K562 (cell line): ENCODE data around the gene GREB1. TPM values are rescaled to one million over a fixed set of nuclear protein-coding genes. Genes with fewer than 3 reads are reported as not detected.

Experiments
- FOS ChIP-seq: IDR thresholded peaks from 3 replicates; pipeline ENCODE4 v1.6.1; 2011; ENCODE audit not compliant: insufficient read length; ENCODE audit errors: extremely low read depth
- GATAD2B ChIP-seq: fragments of 450-650 bp; IDR thresholded peaks from 2 replicates; pipeline ENCODE4 v1.6.1; 2017; ENCODE audit warnings: mild to moderate bottlenecking, borderline replicate concordance
- HNRNPH1 ChIP-seq: fragments of 200-400 bp; formaldehyde crosslinking; optimal IDR thresholded peaks from 2 replicates; pipeline ENCODE3; 2017; ENCODE audit warnings: low read depth, mild to moderate bottlenecking, low read length, moderate library complexity
- ILF3 ChIP-seq: fragments of 450-650 bp; IDR thresholded peaks from 2 replicates; pipeline ENCODE4 v1.6.1; 2018; ENCODE audit warnings: antibody characterized with exemption, mild to moderate bottlenecking, moderate library complexity, borderline replicate concordance
- NR2F6 ChIP-seq: fragments of 450-650 bp; formaldehyde crosslinking; IDR thresholded peaks from 2 replicates; pipeline ENCODE4 v1.4.0; 2020; ENCODE audit warnings: mild to moderate bottlenecking
- PHB2 ChIP-seq: fragments of 450-650 bp; IDR thresholded peaks from 2 replicates; pipeline ENCODE4 v1.6.1; 2017; ENCODE audit warnings: low read depth
- PHTF2 ChIP-seq: fragments of 250-450 bp; sonication (Bioruptor Pico); IDR thresholded peaks from 2 replicates; pipeline ENCODE4 v1.5.0; 2021; ENCODE audit warnings: mild to moderate bottlenecking
- RBM25 ChIP-seq: fragments of 200-400 bp; formaldehyde crosslinking; IDR thresholded peaks from 2 replicates; pipeline ENCODE4 v1.6.1; 2018; ENCODE audit warnings: low read length, low read depth, moderate library complexity; ENCODE audit not compliant: severe bottlenecking
- SRF ChIP-seq, 2 experiments: fragments of 250-450, 450-650 bp in 1 of 2; sonication (Bioruptor Pico) in 1 of 2; sonication (generic) in 1 of 2; formaldehyde crosslinking; IDR thresholded peaks; 2 replicates each; pipeline versions ENCODE4 v1.5.0 to v1.5.1; 2020 to 2022; ENCODE audit warnings: mild to moderate bottlenecking in 1 of 2, missing genetic modification reagents in 1 of 2
- ZBTB1 ChIP-seq: sonication (generic); formaldehyde crosslinking; IDR thresholded peaks from 2 replicates; pipeline ENCODE4 v1.8.1; 2023; ENCODE audit warnings: missing genetic modification reagents, low read depth, mild to moderate bottlenecking, borderline replicate concordance
- polyA plus RNA-seq, 8 experiments: library from polyadenylated mRNA; depleted of rRNA in 4 of 8; stranded (reverse) in 5 of 8; unstranded in 3 of 8; fragments of >200 nt; fragmentation: Nextera tagmentation in 2 of 8; fragmentation: Illumina TruSeq in 1 of 8; extraction: Ambion mirVana in 2 of 8; extraction: Trizol in 1 of 8; gene quantifications; 2 replicates each; pipeline versions ENCODE4 v1.2.1 to v1.2.3, GENCODE V29; 2011 to 2014; ENCODE audit warnings: inconsistent platforms in 1 of 8, missing spikeins in 1 of 8
- total RNA-seq, 7 experiments: library from RNA; depleted of rRNA in 6 of 7; stranded (reverse); fragments of >200 nt in 6 of 7; fragmentation: Illumina TruSeq in 2 of 7; extraction: Trizol in 2 of 7; gene quantifications; 2 replicates each; pipeline versions ENCODE4 v1.2.1 to v1.2.3, GENCODE V29; 2011 to 2021; ENCODE audit warnings: low replicate concordance in 1 of 7
- TF ChIP-seq, protein P1 (sequence below): fragments of 450-650 bp; IDR thresholded peaks from 2 replicates; pipeline ENCODE4 v1.6.1; 2018; ENCODE audit not compliant: partially characterized antibody
- TF ChIP-seq, protein P2 (sequence below): fragments of 250-450 bp; sonication (Bioruptor Pico); IDR thresholded peaks from 2 replicates; pipeline ENCODE4 v1.8.0; 2021; ENCODE audit warnings: mild to moderate bottlenecking, moderate library complexity
- TF ChIP-seq, protein P3 (sequence below): fragments of 250-450 bp; sonication (Bioruptor Pico); IDR thresholded peaks from 2 replicates; pipeline ENCODE4 v1.8.0; 2022; ENCODE audit warnings: inconsistent platforms
- TF ChIP-seq, protein P4 (sequence below): sonication (generic); IDR thresholded peaks from 2 replicates; pipeline ENCODE4 v1.6.1; 2016

The GREB1 gene
- total and polyA plus RNA-seq, 9 of the 15 experiments (the other 6 are each of a cell fraction or from before 2014, with no cell fraction given), result 0.04 to 0.86 (median 0.10) TPM; not detected in 1

DNA sequence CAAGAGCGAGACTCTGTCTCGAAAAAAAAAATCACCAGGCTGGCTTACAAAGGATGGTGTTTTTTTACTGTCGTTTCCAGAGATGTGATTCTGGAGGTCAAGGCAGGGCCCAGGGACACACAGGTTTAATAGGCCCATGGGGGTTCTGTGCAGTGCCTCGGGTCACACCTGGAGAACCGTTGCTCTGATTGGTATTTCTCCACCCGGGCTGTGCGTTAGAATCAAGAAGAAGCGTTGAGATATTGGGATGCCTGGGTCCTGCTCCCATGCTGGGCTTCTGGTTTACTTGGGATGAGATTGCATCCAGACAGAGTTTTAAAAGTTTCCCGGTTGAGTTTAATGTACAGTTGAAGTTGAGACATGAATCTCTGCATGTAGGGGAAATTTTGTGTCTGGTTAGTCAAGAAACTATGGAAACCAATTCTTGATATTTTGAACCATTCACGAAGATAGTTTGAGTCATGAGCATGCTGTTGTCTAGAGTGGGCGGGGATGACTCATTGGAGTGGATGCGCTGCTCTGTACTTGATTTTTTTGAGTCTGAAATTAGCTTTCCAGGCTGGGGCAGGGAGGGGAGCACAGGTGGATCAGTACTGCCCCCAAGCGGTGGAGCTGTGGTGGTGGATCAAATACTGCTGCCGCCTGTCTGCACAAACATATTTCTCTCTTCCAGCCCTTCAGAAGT, 50.1 kb downstream of the GREB1 start (continued):
- TF ChIP-seq HNRNPH1, result no peak
- TF ChIP-seq GATAD2B, result no peak
- TF ChIP-seq, protein P1, sequence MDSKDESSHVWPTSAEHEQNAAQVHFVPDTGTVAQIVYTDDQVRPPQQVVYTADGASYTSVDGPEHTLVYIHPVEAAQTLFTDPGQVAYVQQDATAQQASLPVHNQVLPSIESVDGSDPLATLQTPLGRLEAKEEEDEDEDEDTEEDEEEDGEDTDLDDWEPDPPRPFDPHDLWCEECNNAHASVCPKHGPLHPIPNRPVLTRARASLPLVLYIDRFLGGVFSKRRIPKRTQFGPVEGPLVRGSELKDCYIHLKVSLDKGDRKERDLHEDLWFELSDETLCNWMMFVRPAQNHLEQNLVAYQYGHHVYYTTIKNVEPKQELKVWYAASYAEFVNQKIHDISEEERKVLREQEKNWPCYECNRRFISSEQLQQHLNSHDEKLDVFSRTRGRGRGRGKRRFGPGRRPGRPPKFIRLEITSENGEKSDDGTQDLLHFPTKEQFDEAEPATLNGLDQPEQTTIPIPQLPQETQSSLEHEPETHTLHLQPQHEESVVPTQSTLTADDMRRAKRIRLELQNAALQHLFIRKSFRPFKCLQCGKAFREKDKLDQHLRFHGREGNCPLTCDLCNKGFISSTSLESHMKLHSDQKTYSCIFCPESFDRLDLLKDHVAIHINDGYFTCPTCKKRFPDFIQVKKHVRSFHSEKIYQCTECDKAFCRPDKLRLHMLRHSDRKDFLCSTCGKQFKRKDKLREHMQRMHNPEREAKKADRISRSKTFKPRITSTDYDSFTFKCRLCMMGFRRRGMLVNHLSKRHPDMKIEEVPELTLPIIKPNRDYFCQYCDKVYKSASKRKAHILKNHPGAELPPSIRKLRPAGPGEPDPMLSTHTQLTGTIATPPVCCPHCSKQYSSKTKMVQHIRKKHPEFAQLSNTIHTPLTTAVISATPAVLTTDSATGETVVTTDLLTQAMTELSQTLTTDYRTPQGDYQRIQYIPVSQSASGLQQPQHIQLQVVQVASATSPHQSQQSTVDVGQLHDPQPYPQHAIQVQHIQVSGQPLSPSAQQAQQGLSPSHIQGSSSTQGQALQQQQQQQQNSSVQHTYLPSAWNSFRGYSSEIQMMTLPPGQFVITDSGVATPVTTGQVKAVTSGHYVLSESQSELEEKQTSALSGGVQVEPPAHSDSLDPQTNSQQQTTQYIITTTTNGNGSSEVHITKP, result no peak
- no peak for TF ChIP-seq ZBTB1 (CRISPR knock-in tag)
- TF ChIP-seq, protein P2, sequence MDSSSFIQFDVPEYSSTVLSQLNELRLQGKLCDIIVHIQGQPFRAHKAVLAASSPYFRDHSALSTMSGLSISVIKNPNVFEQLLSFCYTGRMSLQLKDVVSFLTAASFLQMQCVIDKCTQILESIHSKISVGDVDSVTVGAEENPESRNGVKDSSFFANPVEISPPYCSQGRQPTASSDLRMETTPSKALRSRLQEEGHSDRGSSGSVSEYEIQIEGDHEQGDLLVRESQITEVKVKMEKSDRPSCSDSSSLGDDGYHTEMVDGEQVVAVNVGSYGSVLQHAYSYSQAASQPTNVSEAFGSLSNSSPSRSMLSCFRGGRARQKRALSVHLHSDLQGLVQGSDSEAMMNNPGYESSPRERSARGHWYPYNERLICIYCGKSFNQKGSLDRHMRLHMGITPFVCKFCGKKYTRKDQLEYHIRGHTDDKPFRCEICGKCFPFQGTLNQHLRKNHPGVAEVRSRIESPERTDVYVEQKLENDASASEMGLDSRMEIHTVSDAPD, result no peak
- TF ChIP-seq, protein P3, sequence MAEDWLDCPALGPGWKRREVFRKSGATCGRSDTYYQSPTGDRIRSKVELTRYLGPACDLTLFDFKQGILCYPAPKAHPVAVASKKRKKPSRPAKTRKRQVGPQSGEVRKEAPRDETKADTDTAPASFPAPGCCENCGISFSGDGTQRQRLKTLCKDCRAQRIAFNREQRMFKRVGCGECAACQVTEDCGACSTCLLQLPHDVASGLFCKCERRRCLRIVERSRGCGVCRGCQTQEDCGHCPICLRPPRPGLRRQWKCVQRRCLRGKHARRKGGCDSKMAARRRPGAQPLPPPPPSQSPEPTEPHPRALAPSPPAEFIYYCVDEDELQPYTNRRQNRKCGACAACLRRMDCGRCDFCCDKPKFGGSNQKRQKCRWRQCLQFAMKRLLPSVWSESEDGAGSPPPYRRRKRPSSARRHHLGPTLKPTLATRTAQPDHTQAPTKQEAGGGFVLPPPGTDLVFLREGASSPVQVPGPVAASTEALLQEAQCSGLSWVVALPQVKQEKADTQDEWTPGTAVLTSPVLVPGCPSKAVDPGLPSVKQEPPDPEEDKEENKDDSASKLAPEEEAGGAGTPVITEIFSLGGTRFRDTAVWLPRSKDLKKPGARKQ, result no peak
- TF ChIP-seq ILF3, result no peak
- TF ChIP-seq NR2F6, result no peak
- TF ChIP-seq, protein P4, sequence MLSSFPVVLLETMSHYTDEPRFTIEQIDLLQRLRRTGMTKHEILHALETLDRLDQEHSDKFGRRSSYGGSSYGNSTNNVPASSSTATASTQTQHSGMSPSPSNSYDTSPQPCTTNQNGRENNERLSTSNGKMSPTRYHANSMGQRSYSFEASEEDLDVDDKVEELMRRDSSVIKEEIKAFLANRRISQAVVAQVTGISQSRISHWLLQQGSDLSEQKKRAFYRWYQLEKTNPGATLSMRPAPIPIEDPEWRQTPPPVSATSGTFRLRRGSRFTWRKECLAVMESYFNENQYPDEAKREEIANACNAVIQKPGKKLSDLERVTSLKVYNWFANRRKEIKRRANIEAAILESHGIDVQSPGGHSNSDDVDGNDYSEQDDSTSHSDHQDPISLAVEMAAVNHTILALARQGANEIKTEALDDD, result no peak
- no peak for TF ChIP-seq PHTF2 (CRISPR knock-in tag)
- TF ChIP-seq SRF (CRISPR knock-in tag; IDR thresholded peaks at IDR 0.05), result no peak
- TF ChIP-seq RBM25, result no peak
- TF ChIP-seq FOS, result peak; percentile 56
- no peak for TF ChIP-seq PHB2
